GM21737 (cell line): ENCODE measurements around the gene RGP1.

Experiments
- ATAC-seq: cut with Tn5 transposase; IDR thresholded peaks from one replicate; pipeline ENCODE4 v1.9.1; 2021; ENCODE audit warnings: mild to moderate bottlenecking, moderate library complexity; ENCODE audit not compliant: unreplicated experiment

RGP1 gene

GRCh38 chr9:35719546-35719945 is 29.5 kb upstream of the RGP1 start:
- ATAC-seq = no peak

GRCh38 chr9:35723426-35723825 is 25.7 kb upstream of the RGP1 start:
- no peak for ATAC-seq

GRCh38 chr9:35723908-35724307 is 25.2 kb upstream of the RGP1 start:
- no peak for ATAC-seq

- ATAC-seq = no peak
Observed at GRCh38 chr9:35725362-35725761, 23.7 kb upstream of the RGP1 start.

- ATAC-seq = no peak
Observed at GRCh38 chr9:35726931-35727330, 22.2 kb upstream of the RGP1 start.

GRCh38 chr9:35727676-35728040 is 21.4 kb upstream of the RGP1 start:
- no peak for ATAC-seq

- ATAC-seq = no peak
Observed at GRCh38 chr9:35728041-35728971, 20.8 kb upstream of the RGP1 start.

GRCh38 chr9:35729101-35729500 is 20.0 kb upstream of the RGP1 start:
- ATAC-seq = no peak

- no peak for ATAC-seq
Observed at GRCh38 chr9:35729700-35730485, 19.2 kb upstream of the RGP1 start.

GRCh38 chr9:35730486-35730854 is 18.6 kb upstream of the RGP1 start:
- ATAC-seq = no peak

- ATAC-seq = peak; percentile 0
Observed at GRCh38 chr9:35731415-35732184, 17.5 kb upstream of the RGP1 start.

- peak; percentile 71 for ATAC-seq
Observed at GRCh38 chr9:35732185-35732799, 16.8 kb upstream of the RGP1 start, which contains the start of the genes CREB3 and TLN1. CREB3 (plus strand) TSS chr9:35732666; CDS start chr9:35732773, 107 bp downstream. TLN1 (minus strand) TSS chr9:35732195; CDS start chr9:35725694, 6,501 bp downstream.

GRCh38 chr9:35732800-35733541 is 16.1 kb upstream of the RGP1 start:
- ATAC-seq = no peak

- no peak for ATAC-seq
Observed at GRCh38 chr9:35734096-35734495, 15.0 kb upstream of the RGP1 start.

- ATAC-seq = no peak
Observed at GRCh38 chr9:35736201-35736633, 12.9 kb upstream of the RGP1 start.

- no peak for ATAC-seq
Observed at GRCh38 chr9:35737143-35737542, 11.9 kb upstream of the RGP1 start.

- no peak for ATAC-seq
Observed at GRCh38 chr9:35738186-35738585, 10.9 kb upstream of the RGP1 start.

GRCh38 chr9:35738924-35739323 is 10.2 kb upstream of the RGP1 start:
- ATAC-seq = no peak

GRCh38 chr9:35740243-35740642 is 8.8 kb upstream of the RGP1 start:
- no peak for ATAC-seq

- no peak for ATAC-seq
Observed at GRCh38 chr9:35741740-35742139, 7.3 kb upstream of the RGP1 start.
